GM12878 (cell line): ENCODE measurements around the gene ITPKB. TPM values are rescaled to one million over a fixed set of nuclear protein-coding genes. Genes with fewer than 3 reads are reported as not detected.

ENCODE experiments used
- ATAC-seq: fragments of 200-7000 bp; cut with Tn5 transposase; 3 replicates; pipeline ENCODE4 v1.9.1; 2020; ENCODE audit warnings: mild to moderate bottlenecking, moderate library complexity
- BruUV-seq: library from RNA; stranded (reverse); fragments of 400-500 nt; replicated peaks from 2 replicates; lab custom pipeline; 2021; lab: Mats Ljungman, UMichigan
- CTCF ChIA-PET: fragments of 300-600 bp; sonication (Branson Sonifier 250); formaldehyde crosslinking; extraction: SDS; loops from one replicate; lab custom pipeline; 2021; ENCODE audit warnings: inconsistent platforms; lab: Yijun Ruan, JAX
- POLR2A ChIA-PET: fragments of 350-600 bp; formaldehyde crosslinking; extraction: SDS; loops from one replicate; lab custom pipeline; 2021; ENCODE audit warnings: inconsistent platforms; lab: Charles Lee
- RAD21 ChIA-PET: fragments of 300-600 bp; sonication (Branson Sonifier 250); formaldehyde crosslinking; loops from one replicate; lab custom pipeline; 2023; ENCODE audit warnings: antibody characterized with exemption; ENCODE audit not compliant: unreplicated experiment; lab: Charles Lee
- SMC1A ChIA-PET: fragments of 300-600 bp; sonication (Branson Sonifier 250); formaldehyde crosslinking; loops from one replicate; lab custom pipeline; 2023; ENCODE audit not compliant: unreplicated experiment, uncharacterized antibody; lab: Charles Lee
- DNase-seq: peaks from one replicate; pipeline ENCODE4 v3.0.0-alpha.2; 2011; ENCODE audit warnings: low read depth, low spot score
- FAIRE-seq: peaks from 3 replicates; lab custom pipeline; 2011; peaks lifted over from hg19 to GRCh38; lab: Jason Lieb, UNC
- H2AFZ ChIP-seq: 2 replicates; pipeline ENCODE4 v1.6.0; 2011; ENCODE audit warnings: low read depth, low read length, control low read depth; ENCODE audit not compliant: control insufficient read depth
- H3K27ac ChIP-seq: 2 replicates; pipeline ENCODE4 v1.5.1; 2011; ENCODE audit warnings: control low read depth; ENCODE audit not compliant: control insufficient read depth, insufficient read depth
- H3K27me3 ChIP-seq, 2 experiments: replicated peaks in 1 of 2; 2 replicates each; pipeline versions ENCODE4 v1.6.0 to v1.6.1; 2011; ENCODE audit warnings: low read length in 1 of 2; ENCODE audit not compliant: control insufficient read depth in 2 of 2, insufficient read depth in 2 of 2
- H3K36me3 ChIP-seq, 2 experiments: 2 replicates each; pipeline ENCODE4 v1.5.1; 2011; ENCODE audit warnings: low read length in 1 of 2; ENCODE audit not compliant: control insufficient read depth in 2 of 2, insufficient read depth in 2 of 2
- H3K4me1 ChIP-seq: 2 replicates; pipeline ENCODE4 v1.6.1; 2011; ENCODE audit warnings: mild to moderate bottlenecking, low read length, moderate library complexity, mixed read lengths; ENCODE audit not compliant: control insufficient read depth, insufficient read depth
- H3K4me2 ChIP-seq: 2 replicates; pipeline ENCODE4 v1.6.0; 2011; ENCODE audit warnings: control low read depth; ENCODE audit not compliant: control insufficient read depth, insufficient read depth
- H3K4me3 ChIP-seq: fragments of 200-600 bp; sonication (generic); 2 replicates; pipeline ENCODE4 v1.5.1; 2016
- H3K79me2 ChIP-seq: 2 replicates; pipeline ENCODE4 v1.6.0; 2011; ENCODE audit warnings: low read length; ENCODE audit not compliant: control insufficient read depth, insufficient read depth
- H3K9ac ChIP-seq: 2 replicates; pipeline ENCODE4 v1.8.0; 2011; ENCODE audit warnings: low read length, control low read depth, mixed read lengths; ENCODE audit not compliant: control insufficient read depth, insufficient read depth
- H3K9me3 ChIP-seq: replicated peaks from 3 replicates; pipeline ENCODE4 v1.5.1; 2011; ENCODE audit warnings: mild to moderate bottlenecking, low read length; ENCODE audit not compliant: control insufficient read depth, insufficient read depth
- H4K20me1 ChIP-seq: 2 replicates; pipeline ENCODE4 v1.6.0; 2011; ENCODE audit not compliant: control insufficient read depth, insufficient read depth
- BMI1 ChIP-seq: fragments of 450-650 bp; IDR thresholded peaks from 2 replicates; pipeline ENCODE4 v1.6.1; 2016; ENCODE audit warnings: mild to moderate bottlenecking, moderate library complexity, borderline replicate concordance
- CHD1 ChIP-seq: IDR thresholded peaks from 2 replicates; pipeline ENCODE4 v1.6.1; 2012; ENCODE audit warnings: low read depth, low read length, improper control_type of control experiment
- HCFC1 ChIP-seq: fragments of 150-350 bp; IDR thresholded peaks from 2 replicates; pipeline ENCODE4 v1.6.1; 2014; ENCODE audit warnings: low read length
- KDM1A ChIP-seq: fragments of 200-600 bp; sonication (generic); IDR thresholded peaks from 2 replicates; pipeline ENCODE4 v1.6.1; 2016; ENCODE audit warnings: borderline replicate concordance
- NFXL1 ChIP-seq: fragments of 450-650 bp; IDR thresholded peaks from 2 replicates; pipeline ENCODE4 v1.6.1; 2017; ENCODE audit warnings: antibody characterized with exemption, mild to moderate bottlenecking, borderline replicate concordance
- PAX5 ChIP-seq: IDR thresholded peaks from 2 replicates; pipeline ENCODE4 v1.6.1; 2011; ENCODE audit warnings: low read depth, low read length, borderline replicate concordance
- SMC3 ChIP-seq: IDR thresholded peaks from 2 replicates; pipeline ENCODE4 v1.6.1; 2011; ENCODE audit warnings: low read length, improper control_type of control experiment, borderline replicate concordance
- TCF7 ChIP-seq: IDR thresholded peaks from 2 replicates; pipeline ENCODE4 v1.6.1; 2014; ENCODE audit warnings: antibody characterized with exemption, borderline replicate concordance
- WGBS: methylation state at CpG from one replicate; pipeline ENCODE4 v1.1.6; 2016; ENCODE audit warnings: low lambda C conversion rate; ENCODE audit not compliant: insufficient replicate concordance, insufficient coverage; ENCODE audit errors: missing lambda C conversion rate; 5-methylcytosine and 5-hydroxymethylcytosine counted together
- in situ Hi-C: fragments of 300-500 bp; cut with MboI; formaldehyde crosslinking; loops from 9 replicates; pipeline ENCODE4 v1.14.3; 2018; ENCODE audit warnings: mixed read lengths
- intact Hi-C: fragments of 100-400 bp; cut with micrococcal nuclease; formaldehyde crosslinking; loops from one replicate; pipeline ENCODE4 v1.14.2; 2022; ENCODE audit not compliant: unreplicated experiment
- polyA plus RNA-seq, 11 experiments: library from polyadenylated mRNA; depleted of rRNA in 4 of 11; unstranded in 6 of 11; stranded (reverse) in 5 of 11; fragments of >200 nt; fragmentation: Nextera tagmentation in 4 of 11; fragmentation: Illumina TruSeq in 1 of 11; extraction: Ambion mirVana in 4 of 11; extraction: Trizol in 1 of 11; gene quantifications; 1 replicate in 1 of 11; 2 replicates in 10 of 11; pipeline versions ENCODE4 v1.2.1 to v1.2.3, GENCODE V29; 2011 to 2016; ENCODE audit warnings: inconsistent platforms in 2 of 11, missing spikeins in 2 of 11, low read depth in 1 of 11
- total RNA-seq, 4 experiments: library from RNA; depleted of rRNA in 3 of 4; stranded (reverse); fragments of >200 nt in 3 of 4; fragmentation: Illumina TruSeq in 1 of 4; extraction: Trizol in 1 of 4; gene quantifications; 2 replicates each; pipeline versions ENCODE4 v1.2.1 to v1.2.3, GENCODE V29; 2013 to 2021
- TF ChIP-seq, protein P1 (sequence below): IDR thresholded peaks from 2 replicates; pipeline ENCODE4 v1.6.1; 2011; ENCODE audit warnings: borderline replicate concordance, low read depth, mild to moderate bottlenecking, moderate library complexity, mixed read lengths, low read length; ENCODE audit not compliant: insufficient read depth; ENCODE audit errors: extremely low read length

ITPKB gene
- total and polyA plus RNA-seq, 10 of the 15 experiments (the other 5 are each of a cell fraction or from before 2014, with no cell fraction given) = 1.3 to 38.7 (median 12.9) TPM

DNA sequence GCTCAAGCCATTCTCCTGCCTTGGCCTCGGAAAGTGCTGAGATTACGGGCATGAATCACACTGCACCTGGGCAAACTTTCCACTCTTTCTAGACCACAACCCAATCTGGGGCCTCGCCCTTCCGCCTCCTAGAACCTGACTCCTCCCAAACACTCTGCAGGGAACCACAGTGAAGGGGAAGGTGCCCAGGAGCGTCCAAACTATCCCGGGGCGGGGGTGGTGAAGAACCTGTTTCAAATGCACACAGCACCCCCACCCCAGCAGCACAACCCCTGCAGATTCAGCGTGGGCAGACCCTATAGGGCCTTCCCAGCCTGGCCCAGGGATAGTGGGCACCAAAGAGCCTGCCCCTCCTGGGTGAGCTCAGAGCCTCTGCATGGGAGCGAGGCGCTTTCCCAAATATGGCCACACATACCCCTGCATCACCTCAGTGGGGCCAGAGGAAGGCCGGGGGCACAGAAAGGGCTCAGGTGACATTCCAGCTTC, 103.6 kb downstream of the ITPKB start:
- H3K4me3 ChIP-seq = no peak overlapping the region
- ChIA-PET SMC1A (interaction anchor here (0.9 to 4.4 kb wide), 9 partner anchors 9 to 191 kb away, joined by 3 to 86 read pairs (median 6); partner anchors contain the start of gene ITPKB), POLR2A (interaction anchor here (0.6 kb wide), 1 partner anchor 123 kb away, joined by 8 read pairs; no protein-coding TSS in a partner anchor)

DNA sequence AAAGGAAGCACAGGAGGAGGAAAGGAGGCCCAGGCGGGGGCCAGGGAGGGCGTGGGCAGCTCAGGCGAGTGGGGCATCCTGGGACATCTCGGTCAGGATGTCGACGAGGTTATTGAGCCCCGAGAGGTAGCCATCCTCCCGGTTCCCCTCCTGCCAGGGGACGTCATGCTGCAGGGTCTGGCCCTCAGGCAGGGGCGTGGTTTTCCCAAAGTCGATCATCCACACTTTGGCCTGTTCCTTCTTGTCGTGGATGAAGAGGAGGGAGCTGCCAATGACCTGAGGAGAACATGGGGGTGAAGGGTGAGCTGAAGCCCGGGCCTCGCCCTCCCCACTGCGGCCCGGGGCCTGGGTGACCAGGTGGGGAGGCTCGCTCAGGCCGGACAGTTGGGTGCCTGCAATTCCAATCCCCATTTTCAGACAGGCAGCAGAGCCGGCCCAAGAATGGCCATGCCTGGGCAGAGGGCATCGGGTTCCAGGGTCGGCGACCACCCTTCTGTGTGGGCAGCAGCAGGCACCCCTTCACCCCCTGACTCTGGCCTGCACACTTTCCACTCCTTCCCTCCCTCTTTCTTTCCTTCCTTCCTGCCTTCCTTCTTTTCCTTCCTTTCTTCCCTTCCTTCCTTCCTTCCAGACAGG, 104.4 kb downstream of the ITPKB start:
- in situ Hi-C loops = loop anchor here (5.0 kb wide), 1 partner anchor 193 kb away; no protein-coding TSS in a partner anchor
- Histone ChIP-seq H3K4me3 (no peak overlapping the region), H3K4me2 (no peak overlapping the region), H3K4me1 (peaks cover 21% of the 10 kb centered on the region), H3K9ac (no peak overlapping the region), H3K9me3 (no peaks in the 10 kb centered on the region), H2AFZ (no peak overlapping the region), H3K36me3 (peaks cover 9 to 22% of the 10 kb centered on the region in 2 experiments), H3K27ac (no peak overlapping the region), H3K27me3 (no peaks in the 10 kb centered on the region), H4K20me1 (no peaks in the 10 kb centered on the region), H3K79me2 (no peaks in the 10 kb centered on the region)
- DNase-seq = no peak
- ChIA-PET POLR2A (interaction anchor here (0.6 kb wide), 1 partner anchor 124 kb away, joined by 8 read pairs; no protein-coding TSS in a partner anchor), CTCF (interaction anchor here (0.7 to 6.9 kb wide), 12 partner anchors 8 to 248 kb away, joined by 3 to 112 read pairs (median 4); no protein-coding TSS in a partner anchor), SMC1A (interaction anchor here (1.1 to 4.4 kb wide), 10 partner anchors 9 to 192 kb away, joined by 3 to 86 read pairs (median 8); partner anchors contain the start of gene ITPKB), RAD21 (interaction anchor here (1.1 to 4.9 kb wide), 9 partner anchors 8 to 248 kb away, joined by 3 to 42 read pairs (median 8); partner anchors contain the start of gene ITPKB)
- no peak for ATAC-seq
- no peak for TF ChIP-seq KDM1A
- TF ChIP-seq, protein P1, sequence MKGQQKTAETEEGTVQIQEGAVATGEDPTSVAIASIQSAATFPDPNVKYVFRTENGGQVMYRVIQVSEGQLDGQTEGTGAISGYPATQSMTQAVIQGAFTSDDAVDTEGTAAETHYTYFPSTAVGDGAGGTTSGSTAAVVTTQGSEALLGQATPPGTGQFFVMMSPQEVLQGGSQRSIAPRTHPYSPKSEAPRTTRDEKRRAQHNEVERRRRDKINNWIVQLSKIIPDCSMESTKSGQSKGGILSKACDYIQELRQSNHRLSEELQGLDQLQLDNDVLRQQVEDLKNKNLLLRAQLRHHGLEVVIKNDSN = no peak
- no TSS peak for BruUV-seq
- intact Hi-C loops = loop anchor here (1.0 to 2.0 kb wide), 2 partner anchors 104 to 194 kb away; partner anchors contain the start of gene ITPKB
- 76% methylated on average over 22 of the region's 22 CpGs for WGBS
- no peak for FAIRE-seq

More for the DNA sequence above, 103.6 kb downstream of the ITPKB start:
- Histone ChIP-seq H3K36me3 (peaks cover 9 to 27% of the 10 kb centered on the region in 2 experiments), H3K79me2 (no peaks in the 10 kb centered on the region), H3K9ac (no peak overlapping the region), H3K27me3 (no peaks in the 10 kb centered on the region), H2AFZ (no peak overlapping the region), H3K27ac (no peak overlapping the region), H3K9me3 (no peaks in the 10 kb centered on the region), H3K4me1 (peaks cover 21% of the 10 kb centered on the region), H3K4me2 (no peak overlapping the region), H4K20me1 (no peaks in the 10 kb centered on the region)
- ChIA-PET CTCF (interaction anchor here (1.1 to 6.9 kb wide), 9 partner anchors 9 to 191 kb away, joined by 4 to 112 read pairs (median 4); no protein-coding TSS in a partner anchor), RAD21 (interaction anchor here (1.1 to 4.9 kb wide), 7 partner anchors 8 to 248 kb away, joined by 4 to 42 read pairs (median 10); partner anchors contain the start of gene ITPKB)
- FAIRE-seq (no peak), ATAC-seq (no peak), DNase-seq (no peak)
- 73% methylated on average over 11 of the region's 11 CpGs for WGBS
- TF ChIP-seq NFXL1 (no peak), HCFC1 (no peak), PAX5 (no peak), SMC3 (no peak), CHD1 (no peak), TCF7 (no peak), BMI1 (no peak)
- in situ Hi-C loops = no loop called here
- intact Hi-C loops = loop anchor here (2.0 kb wide), 1 partner anchor 103 kb away; the partner anchor contains the start of gene ITPKB
- BruUV-seq = no TSS peak
